Measurements from ENCODE around the gene NOL11.
"Not testable (repeated sequence)": the region's sequence is repeated elsewhere in the genome, so short reads cannot be mapped to it uniquely, and the experiment has no call there.

The NOL11 gene

GRCh38 chr17:67708378-67708777 lies 9.4 kb upstream of the NOL11 start:
- no peak for DNase-seq (ENCODE audit: low spot score)

GRCh38 chr17:67711916-67712315 lies 5.8 kb upstream of the NOL11 start:
- DNase-seq (ENCODE audit: low spot score), result no peak

DNA sequence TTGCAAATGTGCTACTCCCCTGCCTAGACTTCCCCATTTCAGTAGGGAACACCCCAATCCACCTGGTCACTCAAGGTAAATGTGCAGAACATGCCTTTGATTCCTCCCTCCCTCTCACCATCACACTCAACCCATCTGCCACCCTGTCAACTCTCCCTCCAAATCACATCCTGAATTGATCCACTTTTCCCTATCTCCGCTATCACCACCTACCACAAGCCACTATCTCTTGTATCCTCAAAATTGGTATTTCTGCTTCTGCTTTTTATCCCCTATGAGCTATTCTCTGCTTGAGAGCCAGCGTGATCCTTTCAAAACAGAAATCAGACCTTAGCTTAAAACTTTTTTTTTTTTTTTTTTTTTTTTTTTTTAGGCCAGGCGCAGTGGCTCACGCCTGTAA lies 5.4 kb upstream of the NOL11 start:
- DNase-seq (ENCODE audit: low spot score), result no peak

DNA sequence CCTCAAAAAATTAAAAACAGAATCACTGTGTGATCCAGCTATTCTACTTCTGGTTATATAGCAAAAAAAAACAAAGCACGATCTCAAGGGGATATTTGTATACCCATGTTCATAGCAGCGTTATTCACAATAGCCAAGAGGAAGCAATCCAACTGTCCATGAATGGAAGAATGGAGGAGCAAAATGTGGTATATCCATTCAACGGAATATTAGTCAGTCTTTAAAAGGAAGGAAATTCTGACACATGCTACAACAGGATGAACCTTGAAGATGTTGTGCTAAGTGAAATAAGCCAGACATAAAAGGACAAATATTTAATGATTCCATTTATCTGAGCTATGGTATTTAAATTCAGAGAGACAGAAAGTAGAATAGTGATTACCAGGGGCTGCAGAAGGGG lies 4.6 kb upstream of the NOL11 start:
- no peak for DNase-seq (ENCODE audit: low spot score)

DNA sequence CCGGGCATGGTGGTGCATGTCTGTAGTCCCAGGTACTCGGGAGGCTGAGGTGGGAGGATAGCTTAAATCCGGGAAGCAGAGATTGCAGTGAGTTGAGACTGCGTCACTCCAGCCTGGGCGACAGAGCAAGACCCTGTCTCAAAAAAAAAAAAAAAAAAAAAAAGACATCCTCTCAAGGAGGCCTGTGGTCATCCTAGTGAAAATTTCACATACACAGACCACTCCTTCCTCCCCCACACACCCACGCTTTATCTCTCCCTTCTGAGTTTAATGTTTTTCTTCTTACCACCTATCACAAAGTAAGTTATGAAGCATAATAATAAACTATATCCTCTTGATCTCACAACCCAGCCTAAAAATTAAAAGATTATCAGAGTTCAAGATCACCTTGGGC lies 1.3 kb upstream of the NOL11 start:
- DNase-seq (ENCODE audit: low spot score), result no peak

DNA sequence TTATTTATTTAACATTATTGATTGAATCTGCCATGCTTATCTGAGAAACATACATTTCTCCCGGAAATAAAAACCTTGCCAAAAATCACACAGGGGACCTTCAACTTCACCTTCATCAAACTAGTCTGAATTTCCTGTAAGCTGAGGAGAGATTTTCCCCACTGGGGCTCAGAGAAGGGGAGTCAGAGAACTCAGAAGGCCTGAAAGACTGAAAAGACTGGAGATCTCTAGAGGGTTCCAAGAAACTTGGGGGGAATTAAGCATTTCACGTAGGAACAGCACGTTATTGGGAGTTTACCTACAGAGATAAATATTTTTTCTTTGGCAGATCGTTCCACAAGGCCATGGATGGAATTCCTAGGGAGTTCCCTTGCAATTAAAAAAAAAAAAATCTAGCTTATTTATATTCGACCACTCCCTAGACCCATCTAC lies 528 bp upstream of the NOL11 start:
- no peak for DNase-seq (ENCODE audit: low spot score)

GRCh38 chr17:67718325-67718941 lies 697 bp downstream of the NOL11 start:
- DNase-seq (ENCODE audit: low spot score), result peak; percentile 5

DNA sequence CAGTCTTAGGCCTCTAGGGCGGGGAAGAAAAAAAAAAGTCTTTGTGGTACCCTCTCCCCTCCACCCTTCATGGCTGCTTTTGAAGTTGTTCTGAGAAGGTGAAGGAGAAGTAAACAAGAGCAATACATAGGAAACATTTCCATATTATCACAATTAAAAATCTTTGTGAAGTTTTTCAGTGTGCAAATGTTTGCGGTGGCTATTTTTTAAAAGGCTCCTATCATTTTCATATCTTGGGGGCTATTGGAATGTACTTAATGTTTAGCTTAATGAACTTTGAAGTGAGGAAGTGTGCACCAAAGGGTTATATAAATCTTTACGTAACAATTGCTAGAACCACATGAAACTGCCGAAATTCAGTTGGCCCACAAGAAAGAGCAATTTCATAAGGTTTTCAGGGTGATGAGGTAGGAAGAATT lies 7.6 kb downstream of the NOL11 start:
- no peak for DNase-seq (ENCODE audit: low spot score)

GRCh38 chr17:67725807-67726206 lies 8.1 kb downstream of the NOL11 start:
- no peak for DNase-seq (ENCODE audit: low spot score)

GRCh38 chr17:67727152-67728039 lies 9.7 kb downstream of the NOL11 start:
- not testable (repeated sequence) for DNase-seq (ENCODE audit: low spot score)

GRCh38 chr17:67729903-67730302 lies 12.2 kb downstream of the NOL11 start:
- no peak for DNase-seq (ENCODE audit: low spot score)

DNA sequence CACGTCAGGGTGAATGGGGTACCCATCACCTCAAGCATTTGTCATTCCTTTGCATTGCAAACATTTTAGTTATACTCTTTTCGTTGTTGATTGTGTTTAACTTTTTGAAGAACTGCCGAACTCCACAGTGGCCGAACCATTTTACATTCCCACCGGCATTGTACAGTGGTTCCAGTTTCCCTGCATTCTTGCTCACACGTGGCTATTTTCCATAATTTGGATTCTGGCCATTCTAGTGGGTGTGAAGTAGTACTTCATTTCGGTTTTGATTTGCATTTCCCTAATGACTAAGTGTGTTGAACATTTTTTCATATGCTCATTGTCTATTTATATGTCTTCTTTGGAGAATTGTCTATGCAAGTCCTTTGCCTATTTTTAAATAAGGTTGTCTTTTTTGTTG lies 13.0 kb downstream of the NOL11 start:
- no peak for DNase-seq (ENCODE audit: low spot score)

DNA sequence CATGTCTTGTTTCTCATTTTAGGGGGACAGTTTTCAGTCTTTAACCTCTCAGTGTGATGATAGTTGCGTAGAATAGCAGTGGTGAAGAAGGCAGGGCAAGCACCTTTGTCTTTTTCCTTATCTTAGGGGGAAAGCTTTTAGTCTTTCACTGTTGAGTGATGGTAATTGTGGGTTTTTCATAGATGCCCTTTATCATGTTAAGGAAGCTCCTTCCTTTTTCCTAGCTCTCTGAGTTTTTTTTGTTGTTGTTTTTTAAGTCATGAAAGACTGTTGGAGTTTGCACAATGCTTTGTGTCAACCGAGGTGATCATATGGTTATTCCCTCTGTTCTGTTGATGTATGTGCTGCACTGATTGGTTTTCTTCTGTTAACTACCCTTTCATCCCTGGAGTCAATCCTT lies 15.7 kb downstream of the NOL11 start:
- no peak for DNase-seq (ENCODE audit: low spot score)

DNA sequence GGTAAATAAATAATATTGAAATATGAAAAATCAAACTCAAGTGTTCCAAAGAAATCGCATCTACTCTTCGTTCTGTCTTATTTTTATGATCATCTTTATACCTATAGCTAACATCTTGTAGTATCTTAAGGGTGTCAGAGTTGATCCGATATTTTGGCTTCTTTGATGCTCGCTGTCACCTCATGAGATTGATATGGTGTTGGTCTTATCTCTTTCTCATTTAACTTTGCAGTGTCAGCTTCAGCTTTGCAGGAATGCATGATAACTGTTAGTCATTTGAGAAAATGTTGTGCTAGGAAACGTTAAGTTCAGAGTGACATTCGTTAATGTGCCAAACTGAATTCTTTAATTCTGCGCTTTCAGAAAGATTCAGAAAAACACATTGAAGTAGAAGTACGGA lies 19.4 kb downstream of the NOL11 start:
- DNase-seq (ENCODE audit: low spot score), result no peak

DNA sequence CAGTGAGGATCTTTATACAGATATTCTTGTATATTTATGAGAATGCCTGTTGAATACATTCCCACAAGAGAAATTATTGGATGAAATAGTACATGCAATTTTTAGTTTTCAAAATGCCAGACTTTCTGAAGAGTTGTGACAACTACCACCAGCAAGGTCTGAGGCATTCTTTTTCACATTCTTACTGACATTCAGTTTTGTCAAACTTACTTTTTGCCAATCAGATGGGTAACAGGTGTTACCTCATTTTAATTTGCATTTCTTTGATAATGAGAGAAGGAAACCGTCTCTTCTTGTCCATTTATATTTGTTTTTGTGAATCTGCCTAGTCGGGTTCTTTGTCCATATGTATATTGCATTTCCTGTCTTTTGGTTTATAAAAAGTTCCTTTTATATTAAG lies 24.3 kb downstream of the NOL11 start:
- no peak for DNase-seq (ENCODE audit: low spot score)

GRCh38 chr17:67746704-67747571 lies 29.2 kb downstream of the NOL11 start:
- DNase-seq (ENCODE audit: low spot score), result no peak

- no peak for DNase-seq (ENCODE audit: low spot score)
Measured at GRCh38 chr17:67747681-67748235, 30.0 kb downstream of the NOL11 start.

DNA sequence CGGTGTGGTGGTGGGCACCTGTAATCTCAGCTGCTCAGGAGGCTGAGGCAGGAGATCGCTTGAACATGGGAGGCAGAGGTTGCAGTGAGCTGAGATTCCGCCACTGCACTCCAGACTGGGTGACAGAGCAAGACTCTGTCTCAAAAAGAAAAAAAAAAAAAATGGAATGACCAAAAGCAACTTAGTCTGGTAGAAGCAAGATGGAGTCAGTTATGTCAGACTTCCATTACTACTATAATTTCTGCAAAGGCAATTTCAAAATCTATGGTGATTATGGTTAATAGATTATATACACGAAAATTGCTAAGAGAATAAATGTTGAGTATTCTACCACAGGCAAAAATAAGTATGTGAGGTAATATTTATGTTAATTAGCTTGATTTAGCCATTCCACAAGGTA lies 32.3 kb downstream of the NOL11 start:
- DNase-seq (ENCODE audit: low spot score), result no peak

GRCh38 chr17:67751101-67752074 lies 33.7 kb downstream of the NOL11 start:
- DNase-seq (ENCODE audit: low spot score), result no peak

DNA sequence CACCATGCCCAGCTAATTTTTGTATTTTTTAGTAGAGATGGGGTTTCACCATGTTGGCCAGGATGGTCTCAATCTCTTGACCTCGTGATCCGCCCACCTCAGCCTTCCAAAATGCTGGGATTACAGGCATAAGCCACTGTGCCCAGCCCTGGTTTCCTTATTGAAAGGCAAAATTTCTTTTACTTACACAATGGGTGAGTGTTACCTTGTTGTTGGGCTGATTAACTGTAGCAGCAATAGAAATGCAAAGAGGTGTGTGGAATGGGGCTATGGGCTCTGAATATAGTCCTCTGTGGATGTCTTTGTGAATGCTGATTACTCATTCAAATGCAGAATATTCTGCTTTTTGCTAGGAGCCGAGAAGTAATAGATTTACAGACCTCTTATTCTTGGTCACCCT lies 34.4 kb downstream of the NOL11 start:
- not testable (repeated sequence) for DNase-seq (ENCODE audit: low spot score)

DNA sequence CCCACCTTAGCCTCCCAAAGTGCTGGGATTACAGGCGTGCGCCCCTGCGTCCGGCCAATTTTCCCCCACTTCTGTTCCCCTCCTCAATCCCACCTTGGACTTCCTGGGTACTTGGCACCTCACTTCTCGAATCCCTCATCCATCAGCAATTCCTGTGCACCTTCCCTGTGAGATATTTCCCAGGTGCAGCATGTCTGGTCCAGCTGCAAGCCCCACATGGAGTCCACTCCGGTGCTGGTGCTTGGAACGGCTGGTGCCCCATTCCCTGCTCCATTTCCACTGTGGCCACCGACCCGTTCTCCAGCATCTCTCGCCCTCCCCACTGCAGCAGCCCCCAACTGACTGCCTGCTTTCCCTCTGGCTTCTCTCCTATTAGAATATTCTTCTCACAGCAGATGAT lies 35.3 kb downstream of the NOL11 start:
- DNase-seq (ENCODE audit: low spot score), result no peak

Data from pons (tissue), 1 donor.